HepG2 (cell line): Measurements from ENCODE around the gene TMEM106B. TPM values are rescaled to one million over a fixed set of nuclear protein-coding genes. Genes with fewer than 3 reads are reported as not detected.

ENCODE experiments used
- BCL6 ChIP-seq: IDR thresholded peaks from 2 replicates; pipeline ENCODE4 v1.6.1; 2016; ENCODE audit warnings: missing genetic modification reagents, missing compliant biosample characterization
- CEBPB ChIP-seq: IDR thresholded peaks from 2 replicates; pipeline ENCODE4 v1.6.1; 2011; ENCODE audit warnings: low read depth, low read length, improper control_type of control experiment, borderline replicate concordance
- CEBPG ChIP-seq: IDR thresholded peaks from 2 replicates; pipeline ENCODE4 v1.6.1; 2016
- FOXK1 ChIP-seq: sonication (generic); formaldehyde crosslinking; IDR thresholded peaks from 2 replicates; pipeline ENCODE4 v1.4.0; 2020; ENCODE audit warnings: low read depth, missing genetic modification reagents, borderline replicate concordance
- HNRNPL ChIP-seq: fragments of 200-400 bp; formaldehyde crosslinking; IDR thresholded peaks from 2 replicates; pipeline ENCODE4 v1.6.1; 2017; ENCODE audit warnings: mild to moderate bottlenecking, low read depth, low read length
- LCORL ChIP-seq, 2 experiments: fragments of 450-650 bp in 1 of 2; sonication (generic) in 1 of 2; formaldehyde crosslinking in 1 of 2; IDR thresholded peaks; 2 replicates each; pipeline versions ENCODE4 v1.5.0 to v1.6.1; 2017 to 2020; ENCODE audit warnings: antibody characterized with exemption in 1 of 2, missing genetic modification reagents in 1 of 2
- MAF1 ChIP-seq: sonication (generic); formaldehyde crosslinking; IDR thresholded peaks from 2 replicates; pipeline ENCODE4 v1.5.0; 2020; ENCODE audit warnings: missing genetic modification reagents, borderline replicate concordance
- MBD4 ChIP-seq: IDR thresholded peaks from 2 replicates; pipeline ENCODE4 v1.6.1; 2012; ENCODE audit warnings: low read length, inconsistent platforms, borderline replicate concordance
- MTA1 ChIP-seq: sonication (generic); formaldehyde crosslinking; IDR thresholded peaks from 2 replicates; pipeline ENCODE4 v1.4.0; 2020; ENCODE audit warnings: missing genetic modification reagents, mild to moderate bottlenecking, borderline replicate concordance
- NONO ChIP-seq, 2 experiments: fragments of 450-650 bp in 1 of 2; sonication (generic) in 1 of 2; formaldehyde crosslinking in 1 of 2; IDR thresholded peaks in 1 of 2; conservative IDR thresholded peaks in 1 of 2; 2 replicates each; pipeline versions ENCODE4 v1.6.1 to v1.8.0; 2017 to 2022; ENCODE audit warnings: mild to moderate bottlenecking in 1 of 2, missing genetic modification reagents in 1 of 2, moderate library complexity in 1 of 2
- PHF21A ChIP-seq: sonication (generic); formaldehyde crosslinking; IDR thresholded peaks from 2 replicates; pipeline ENCODE4 v1.5.0; 2020; ENCODE audit warnings: mild to moderate bottlenecking, missing genetic modification reagents
- PHF8 ChIP-seq: sonication (generic); formaldehyde crosslinking; IDR thresholded peaks from 2 replicates; pipeline ENCODE4 v1.5.0; 2020; ENCODE audit warnings: missing genetic modification reagents
- SOX6 ChIP-seq, 2 experiments: fragments of 450-650 bp in 1 of 2; sonication (generic) in 1 of 2; formaldehyde crosslinking in 1 of 2; IDR thresholded peaks; 2 replicates each; pipeline versions ENCODE4 v1.4.0 to v1.6.1; 2017 to 2020; ENCODE audit warnings: antibody characterized with exemption in 1 of 2, mild to moderate bottlenecking in 1 of 2, missing genetic modification reagents in 1 of 2
- XRCC5 ChIP-seq: fragments of 200-400 bp; formaldehyde crosslinking; optimal IDR thresholded peaks from 2 replicates; pipeline ENCODE3; 2017; ENCODE audit warnings: mild to moderate bottlenecking, low read length
- ZEB1 ChIP-seq: IDR thresholded peaks from 2 replicates; pipeline ENCODE4 v1.6.1; 2012; ENCODE audit warnings: mild to moderate bottlenecking, low read depth, inconsistent platforms; ENCODE audit not compliant: insufficient replicate concordance
- ZNF672 ChIP-seq: sonication (generic); formaldehyde crosslinking; IDR thresholded peaks from 2 replicates; pipeline ENCODE4 v1.8.1; 2022; ENCODE audit warnings: missing genetic modification reagents
- ZNF781 ChIP-seq: sonication (generic); formaldehyde crosslinking; IDR thresholded peaks from 2 replicates; pipeline ENCODE4 v1.5.1; 2020; ENCODE audit warnings: borderline replicate concordance, mild to moderate bottlenecking, missing genetic modification reagents; ENCODE audit errors: not compliant biosample characterization
- polyA plus RNA-seq, 8 experiments: library from polyadenylated mRNA; depleted of rRNA in 3 of 8; stranded (reverse) in 7 of 8; unstranded in 1 of 8; fragments of >200 nt; fragmentation: Illumina TruSeq in 4 of 8; extraction: Trizol in 4 of 8; gene quantifications; 2 replicates each; pipeline versions ENCODE4 v1.2.1 to v1.2.3, GENCODE V29; 2011 to 2016; ENCODE audit warnings: low read depth in 4 of 8, missing spikeins in 1 of 8, mixed read lengths in 1 of 8; ENCODE audit not compliant: insufficient read depth in 1 of 8
- total RNA-seq, 5 experiments: library from RNA; depleted of rRNA; stranded (reverse); fragments of >200 nt; fragmentation: Illumina TruSeq; extraction: Trizol; gene quantifications; 2 replicates each; pipeline ENCODE4 v1.2.3, GENCODE V29; 2016; ENCODE audit warnings: low read depth in 1 of 5
- TF ChIP-seq, protein P1 (sequence below): sonication (generic); formaldehyde crosslinking; conservative IDR thresholded peaks from 2 replicates; pipeline ENCODE4 v1.4.0; 2020; ENCODE audit warnings: mild to moderate bottlenecking, missing genetic modification reagents, moderate library complexity
- TF ChIP-seq, protein P2 (sequence below): sonication (generic); formaldehyde crosslinking; IDR thresholded peaks from 2 replicates; pipeline ENCODE4 v1.4.0; 2020; ENCODE audit warnings: missing genetic modification reagents
- TF ChIP-seq, protein P3 (sequence below): sonication (generic); formaldehyde crosslinking; IDR thresholded peaks from 2 replicates; pipeline ENCODE4 v1.4.0; 2020; ENCODE audit warnings: mild to moderate bottlenecking, missing genetic modification reagents

TMEM106B gene
- total and polyA plus RNA-seq, 2 of the 13 experiments (the other 11 are each of a cell fraction or from before 2014, with no cell fraction given) = 16.8 to 25.1 TPM

DNA sequence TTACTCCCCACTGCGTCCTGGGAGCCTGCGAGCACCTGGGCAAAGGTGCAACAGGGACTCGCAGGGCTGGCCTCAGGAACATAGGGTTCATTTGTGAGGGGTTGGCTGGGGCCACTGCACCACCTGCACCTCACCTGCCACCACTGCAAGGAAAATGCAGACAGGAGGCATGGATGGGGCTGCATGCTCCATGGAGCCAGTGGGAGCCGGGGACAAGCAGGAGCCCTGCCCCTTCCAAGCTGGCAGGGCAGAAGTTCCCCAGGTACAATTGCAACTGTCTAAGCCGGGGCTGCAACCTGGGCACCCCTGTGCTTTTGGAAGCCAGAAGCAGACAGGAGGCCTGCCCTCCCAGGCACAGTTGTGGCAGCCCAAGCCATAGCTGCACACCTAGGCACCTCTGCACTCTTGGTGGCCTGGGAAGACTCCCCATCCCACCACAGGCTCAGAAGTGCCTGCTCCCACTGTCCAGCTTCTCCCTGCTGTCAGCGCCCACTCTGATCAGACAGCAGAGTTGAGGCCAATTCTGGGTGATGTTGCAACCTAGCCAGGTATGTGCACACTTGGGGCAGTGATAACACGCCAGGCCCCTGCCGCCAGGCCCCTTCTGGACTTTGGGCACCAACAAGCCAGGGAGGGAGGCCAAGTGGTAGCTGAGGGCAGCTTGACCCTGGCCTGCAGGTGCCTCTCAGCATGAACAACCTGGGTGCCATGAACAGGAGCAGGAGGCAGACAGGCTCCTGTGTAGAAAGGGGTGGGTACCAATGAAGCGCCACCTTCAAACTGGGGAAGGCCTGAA, 58.2 kb downstream of the TMEM106B start (continued):
- TF ChIP-seq, protein P1, sequence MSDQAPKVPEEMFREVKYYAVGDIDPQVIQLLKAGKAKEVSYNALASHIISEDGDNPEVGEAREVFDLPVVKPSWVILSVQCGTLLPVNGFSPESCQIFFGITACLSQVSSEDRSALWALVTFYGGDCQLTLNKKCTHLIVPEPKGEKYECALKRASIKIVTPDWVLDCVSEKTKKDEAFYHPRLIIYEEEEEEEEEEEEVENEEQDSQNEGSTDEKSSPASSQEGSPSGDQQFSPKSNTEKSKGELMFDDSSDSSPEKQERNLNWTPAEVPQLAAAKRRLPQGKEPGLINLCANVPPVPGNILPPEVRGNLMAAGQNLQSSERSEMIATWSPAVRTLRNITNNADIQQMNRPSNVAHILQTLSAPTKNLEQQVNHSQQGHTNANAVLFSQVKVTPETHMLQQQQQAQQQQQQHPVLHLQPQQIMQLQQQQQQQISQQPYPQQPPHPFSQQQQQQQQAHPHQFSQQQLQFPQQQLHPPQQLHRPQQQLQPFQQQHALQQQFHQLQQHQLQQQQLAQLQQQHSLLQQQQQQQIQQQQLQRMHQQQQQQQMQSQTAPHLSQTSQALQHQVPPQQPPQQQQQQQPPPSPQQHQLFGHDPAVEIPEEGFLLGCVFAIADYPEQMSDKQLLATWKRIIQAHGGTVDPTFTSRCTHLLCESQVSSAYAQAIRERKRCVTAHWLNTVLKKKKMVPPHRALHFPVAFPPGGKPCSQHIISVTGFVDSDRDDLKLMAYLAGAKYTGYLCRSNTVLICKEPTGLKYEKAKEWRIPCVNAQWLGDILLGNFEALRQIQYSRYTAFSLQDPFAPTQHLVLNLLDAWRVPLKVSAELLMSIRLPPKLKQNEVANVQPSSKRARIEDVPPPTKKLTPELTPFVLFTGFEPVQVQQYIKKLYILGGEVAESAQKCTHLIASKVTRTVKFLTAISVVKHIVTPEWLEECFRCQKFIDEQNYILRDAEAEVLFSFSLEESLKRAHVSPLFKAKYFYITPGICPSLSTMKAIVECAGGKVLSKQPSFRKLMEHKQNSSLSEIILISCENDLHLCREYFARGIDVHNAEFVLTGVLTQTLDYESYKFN (CRISPR knock-in tag) = peak; percentile 80
- TF ChIP-seq FOXK1 (CRISPR knock-in tag) = no peak
- 0 out of 2 replicates have a peak, but pooled peaks have one; percentile 35 for TF ChIP-seq MTA1 (CRISPR knock-in tag)
- 0 out of 2 replicates have a peak, but pooled peaks have one; percentile 24 for TF ChIP-seq BCL6 (CRISPR knock-in tag)
- TF ChIP-seq ZNF781 = no peak
- TF ChIP-seq LCORL (IDR thresholded peaks at IDR 0.05) = no peak
- TF ChIP-seq LCORL (CRISPR knock-in tag; IDR thresholded peaks at IDR 0.05) = peak; percentile 63; the same call in 1 of the 2 replicates
- peak; percentile 97 for TF ChIP-seq CEBPB
- peak; percentile 14; the same call in 1 of the 2 replicates for TF ChIP-seq ZNF672
- TF ChIP-seq SOX6 (IDR thresholded peaks at IDR 0.05) = no peak
- TF ChIP-seq SOX6 (CRISPR knock-in tag; IDR thresholded peaks at IDR 0.05) = peak; percentile 56
- peak; percentile 86 for TF ChIP-seq ZEB1
- no peak for TF ChIP-seq MAF1 (CRISPR knock-in tag)
- TF ChIP-seq, protein P2, sequence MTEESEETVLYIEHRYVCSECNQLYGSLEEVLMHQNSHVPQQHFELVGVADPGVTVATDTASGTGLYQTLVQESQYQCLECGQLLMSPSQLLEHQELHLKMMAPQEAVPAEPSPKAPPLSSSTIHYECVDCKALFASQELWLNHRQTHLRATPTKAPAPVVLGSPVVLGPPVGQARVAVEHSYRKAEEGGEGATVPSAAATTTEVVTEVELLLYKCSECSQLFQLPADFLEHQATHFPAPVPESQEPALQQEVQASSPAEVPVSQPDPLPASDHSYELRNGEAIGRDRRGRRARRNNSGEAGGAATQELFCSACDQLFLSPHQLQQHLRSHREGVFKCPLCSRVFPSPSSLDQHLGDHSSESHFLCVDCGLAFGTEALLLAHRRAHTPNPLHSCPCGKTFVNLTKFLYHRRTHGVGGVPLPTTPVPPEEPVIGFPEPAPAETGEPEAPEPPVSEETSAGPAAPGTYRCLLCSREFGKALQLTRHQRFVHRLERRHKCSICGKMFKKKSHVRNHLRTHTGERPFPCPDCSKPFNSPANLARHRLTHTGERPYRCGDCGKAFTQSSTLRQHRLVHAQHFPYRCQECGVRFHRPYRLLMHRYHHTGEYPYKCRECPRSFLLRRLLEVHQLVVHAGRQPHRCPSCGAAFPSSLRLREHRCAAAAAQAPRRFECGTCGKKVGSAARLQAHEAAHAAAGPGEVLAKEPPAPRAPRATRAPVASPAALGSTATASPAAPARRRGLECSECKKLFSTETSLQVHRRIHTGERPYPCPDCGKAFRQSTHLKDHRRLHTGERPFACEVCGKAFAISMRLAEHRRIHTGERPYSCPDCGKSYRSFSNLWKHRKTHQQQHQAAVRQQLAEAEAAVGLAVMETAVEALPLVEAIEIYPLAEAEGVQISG = 0 out of 2 replicates have a peak, but pooled peaks have one; percentile 34
- peak; percentile 24 for TF ChIP-seq XRCC5
- 0 out of 2 replicates have a peak, but pooled peaks have one; percentile 26 for TF ChIP-seq PHF8 (CRISPR knock-in tag)
- no peak for TF ChIP-seq PHF21A (CRISPR knock-in tag)
- no peak for TF ChIP-seq MBD4
- peak; percentile 84 for TF ChIP-seq CEBPG (CRISPR knock-in tag)
- peak; percentile 68; the same call in 1 of the 2 replicates for TF ChIP-seq HNRNPL
- TF ChIP-seq, protein P3, sequence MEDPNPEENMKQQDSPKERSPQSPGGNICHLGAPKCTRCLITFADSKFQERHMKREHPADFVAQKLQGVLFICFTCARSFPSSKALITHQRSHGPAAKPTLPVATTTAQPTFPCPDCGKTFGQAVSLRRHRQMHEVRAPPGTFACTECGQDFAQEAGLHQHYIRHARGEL (CRISPR knock-in tag) = no peak
- TF ChIP-seq NONO (IDR thresholded peaks at IDR 0.05) = no peak
- peak; percentile 57; the same call in 1 of the 2 replicates for TF ChIP-seq NONO (CRISPR knock-in tag; conservative IDR thresholded peaks at IDR 0.05)
